HCT116 (cell line): ENCODE measurements around the gene BTD. TPM values are rescaled to one million over a fixed set of nuclear protein-coding genes. Genes with fewer than 3 reads are reported as not detected.

ENCODE experiments used
- ATAC-seq: fragments of 200-7000 bp; cut with Tn5 transposase; 2 replicates; pipeline ENCODE4 v1.9.1; 2020; ENCODE audit warnings: mild to moderate bottlenecking, moderate library complexity
- BruUV-seq: library from RNA; stranded (reverse); fragments of 400-500 nt; replicated peaks from 2 replicates; lab custom pipeline; 2021; lab: Mats Ljungman, UMichigan
- CTCF ChIA-PET: fragments of 300-600 bp; sonication (Branson Sonifier 250); formaldehyde crosslinking; loops from one replicate; lab custom pipeline; 2021; ENCODE audit warnings: antibody characterized with exemption; lab: Charles Lee
- POLR2A ChIA-PET: fragments of 300-600, 350-600 bp; sonication (Branson Sonifier 250); formaldehyde crosslinking; loops from one replicate; lab custom pipeline; 2021; ENCODE audit warnings: antibody characterized with exemption; lab: Charles Lee
- RAD21 ChIA-PET, 2 experiments: fragments of 300-600 bp; sonication (Branson Sonifier 250); formaldehyde crosslinking; loops; one replicate each; lab custom pipeline; 2023; ENCODE audit warnings: low total read pairs in 2 of 2; ENCODE audit not compliant: uncharacterized antibody in 2 of 2, unreplicated experiment in 2 of 2, low non-redundant PET in 1 of 2; lab: Charles Lee
- DNase-seq: peaks from one replicate; pipeline ENCODE4 v3.0.0-alpha.2; 2010; ENCODE audit warnings: low read depth, low spot score
- H2AFZ ChIP-seq: fragments of 200-600 bp; shearing (Covaris generic), sonication (generic); 2 replicates; pipeline ENCODE4 v1.6.1; 2017; ENCODE audit warnings: low read depth, mixed run types, mixed read lengths, antibody characterized with exemption, low read length; ENCODE audit not compliant: poor library complexity, severe bottlenecking
- H3K27ac ChIP-seq: 2 replicates; pipeline ENCODE4 v1.5.1; 2012; ENCODE audit warnings: low read depth, low read length
- H3K27me3 ChIP-seq: fragments of 200-600 bp; sonication (generic); 2 replicates; pipeline ENCODE4 v1.6.1; 2016; ENCODE audit warnings: mixed run types, low read length, mixed read lengths; ENCODE audit not compliant: insufficient read depth
- H3K36me3 ChIP-seq, 2 experiments: fragments of 200-500 bp in 1 of 2; fragments of 200-600 bp in 1 of 2; sonication (Bioruptor generic) in 1 of 2; sonication (generic) in 1 of 2; 2 replicates each; pipeline versions ENCODE4 v1.5.1 to v1.6.1; 2014 to 2016; ENCODE audit warnings: low read length in 2 of 2, inconsistent platforms in 1 of 2, mixed read lengths in 1 of 2, mixed run types in 1 of 2; ENCODE audit not compliant: insufficient read depth in 2 of 2, control insufficient read depth in 1 of 2
- H3K4me1 ChIP-seq, 2 experiments: fragments of 200-600 bp in 1 of 2; sonication (generic) in 1 of 2; 2 replicates each; pipeline versions ENCODE4 v1.5.1 to v1.6.1; 2012 to 2017; ENCODE audit warnings: low read length in 2 of 2, inconsistent platforms in 1 of 2, mild to moderate bottlenecking in 1 of 2, mixed read lengths in 1 of 2, mixed run types in 1 of 2, moderate library complexity in 1 of 2; ENCODE audit not compliant: insufficient read depth in 2 of 2, control insufficient read depth in 1 of 2
- H3K4me2 ChIP-seq: fragments of 200-600 bp; sonication (generic); 2 replicates; pipeline ENCODE4 v1.6.1; 2017; ENCODE audit warnings: mixed run types, low read length, mixed read lengths
- H3K4me3 ChIP-seq, 2 experiments: fragments of 200-600 bp in 1 of 2; sonication (generic) in 1 of 2; replicated peaks in 1 of 2; 2 replicates each; pipeline ENCODE4 v1.5.1; 2011 to 2016; ENCODE audit warnings: low read length in 2 of 2, control low read depth in 1 of 2, low read depth in 1 of 2, mild to moderate bottlenecking in 1 of 2, mixed read lengths in 1 of 2, mixed run types in 1 of 2
- H3K79me2 ChIP-seq: fragments of 200-600 bp; sonication (generic); 2 replicates; pipeline ENCODE4 v1.6.1; 2017; ENCODE audit warnings: mild to moderate bottlenecking, mixed run types, low read length, moderate library complexity, mixed read lengths; ENCODE audit not compliant: insufficient read depth
- H3K9ac ChIP-seq: fragments of 200-600 bp; sonication (generic); 2 replicates; pipeline ENCODE4 v1.6.1; 2016; ENCODE audit warnings: low read length, mixed read lengths
- H3K9me2 ChIP-seq: fragments of 200-600 bp; sonication (generic), shearing (Covaris generic); 2 replicates; pipeline ENCODE4 v1.6.1; 2017; ENCODE audit warnings: mixed run types, mild to moderate bottlenecking, moderate library complexity; ENCODE audit not compliant: insufficient read depth
- H3K9me3 ChIP-seq, 2 experiments: fragments of 200-500 bp in 1 of 2; fragments of 200-600 bp in 1 of 2; sonication (Bioruptor generic) in 1 of 2; sonication (generic) in 1 of 2; 2 replicates each; pipeline ENCODE4 v1.6.1; 2014 to 2017; ENCODE audit warnings: low read length in 2 of 2, mixed read lengths in 2 of 2, inconsistent platforms in 1 of 2, low read depth in 1 of 2, mild to moderate bottlenecking in 1 of 2, mixed run types in 1 of 2, moderate library complexity in 1 of 2; ENCODE audit not compliant: control insufficient read depth in 1 of 2, insufficient read depth in 1 of 2
- H4K20me1 ChIP-seq: fragments of 200-600 bp; sonication (generic), shearing (Covaris generic); 2 replicates; pipeline ENCODE4 v1.6.1; 2017; ENCODE audit warnings: mixed run types, mild to moderate bottlenecking, moderate library complexity; ENCODE audit not compliant: insufficient read depth
- ATF3 ChIP-seq: IDR thresholded peaks from 2 replicates; pipeline ENCODE4 v1.6.1; 2012
- CEBPB ChIP-seq: IDR thresholded peaks from 2 replicates; pipeline ENCODE4 v1.6.1; 2012; ENCODE audit warnings: low read depth
- EGR1 ChIP-seq: IDR thresholded peaks from 2 replicates; pipeline ENCODE4 v1.6.1; 2012; ENCODE audit warnings: low read depth
- EZH2 ChIP-seq: fragments of 200-600 bp; sonication (generic); IDR thresholded peaks from 2 replicates; pipeline ENCODE4 v1.6.1; 2017; ENCODE audit warnings: antibody characterized with exemption, mixed run types
- EZH2phosphoT487 ChIP-seq: fragments of 200-600 bp; IDR thresholded peaks from 2 replicates; pipeline ENCODE4 v1.6.1; 2018; ENCODE audit warnings: antibody characterized with exemption, borderline replicate concordance
- MAX ChIP-seq: IDR thresholded peaks from 2 replicates; pipeline ENCODE4 v1.6.1; 2012
- RAD21 ChIP-seq: IDR thresholded peaks from 2 replicates; pipeline ENCODE4 v1.6.1; 2012; ENCODE audit warnings: low read depth, mild to moderate bottlenecking
- REST ChIP-seq: IDR thresholded peaks from 2 replicates; pipeline ENCODE4 v1.6.1; 2012; ENCODE audit warnings: low read depth
- SIN3A ChIP-seq: IDR thresholded peaks from 2 replicates; pipeline ENCODE4 v1.6.1; 2012; ENCODE audit warnings: low read depth
- SRF ChIP-seq: IDR thresholded peaks from 2 replicates; pipeline ENCODE4 v1.6.1; 2012; ENCODE audit warnings: low read depth
- TCF7L2 ChIP-seq: IDR thresholded peaks from 2 replicates; pipeline ENCODE4 v1.7.0; 2011; ENCODE audit warnings: borderline replicate concordance, inconsistent platforms; ENCODE audit not compliant: insufficient read depth, insufficient read length; ENCODE audit errors: extremely low read depth
- ZNF274 ChIP-seq: fragments of 200-500 bp; sonication (Bioruptor generic); IDR thresholded peaks from 2 replicates; pipeline ENCODE4 v1.6.1; 2014; ENCODE audit warnings: mild to moderate bottlenecking, low read depth, low read length, inconsistent platforms
- intact Hi-C: fragments of 100-400 bp; cut with micrococcal nuclease; formaldehyde crosslinking; loops from 2 replicates; pipeline ENCODE4 v1.10.0; 2022
- total RNA-seq: library from RNA; stranded (reverse); gene quantifications from one replicate; pipeline ENCODE4 v1.2.1, GENCODE V29; 2021; ENCODE audit not compliant: unreplicated experiment

The BTD gene
- total RNA-seq, 1 experiment from 2014 or later: 5.0 TPM

- ChIA-PET CTCF (no interaction called here), POLR2A (no interaction called here), RAD21 (no interaction called here)
- H3K4me2 ChIP-seq: no peak overlapping the region
- H3K4me1 ChIP-seq: no peaks in the 10 kb centered on the region
- intact Hi-C loops: no loop called here
- H4K20me1 ChIP-seq: no peaks in the 10 kb centered on the region
- ATAC-seq (no peak), DNase-seq (no peak)
- no peak overlapping the region for H3K4me3 ChIP-seq
- no peaks in the 10 kb centered on the region for H3K9me2 ChIP-seq
- no peaks in the 10 kb centered on the region for H3K9me3 ChIP-seq
- H3K79me2 ChIP-seq: no peaks in the 10 kb centered on the region
- H3K36me3 ChIP-seq: peaks cover 12 to 22% of the 10 kb centered on the region in 2 experiments
- no peaks in the 10 kb centered on the region for H3K27me3 ChIP-seq
- H3K9ac ChIP-seq: no peak overlapping the region
- no peak overlapping the region for H2AFZ ChIP-seq
- H3K27ac ChIP-seq: no peak overlapping the region
- TF ChIP-seq TCF7L2 (no peak), EGR1 (no peak), REST (no peak), SRF (no peak), ZNF274 (no peak), ATF3 (no peak), EZH2phosphoT487 (no peak), RAD21 (no peak), MAX (no peak), SIN3A (no peak), EZH2 (no peak), CEBPB (no peak)
- BruUV-seq: no TSS peak
Observed at GRCh38 chr3:15591242-15591641, 10.3 kb upstream of the BTD start.
